ENCODE results near the gene HOXC5.

HOXC5 gene

DNA sequence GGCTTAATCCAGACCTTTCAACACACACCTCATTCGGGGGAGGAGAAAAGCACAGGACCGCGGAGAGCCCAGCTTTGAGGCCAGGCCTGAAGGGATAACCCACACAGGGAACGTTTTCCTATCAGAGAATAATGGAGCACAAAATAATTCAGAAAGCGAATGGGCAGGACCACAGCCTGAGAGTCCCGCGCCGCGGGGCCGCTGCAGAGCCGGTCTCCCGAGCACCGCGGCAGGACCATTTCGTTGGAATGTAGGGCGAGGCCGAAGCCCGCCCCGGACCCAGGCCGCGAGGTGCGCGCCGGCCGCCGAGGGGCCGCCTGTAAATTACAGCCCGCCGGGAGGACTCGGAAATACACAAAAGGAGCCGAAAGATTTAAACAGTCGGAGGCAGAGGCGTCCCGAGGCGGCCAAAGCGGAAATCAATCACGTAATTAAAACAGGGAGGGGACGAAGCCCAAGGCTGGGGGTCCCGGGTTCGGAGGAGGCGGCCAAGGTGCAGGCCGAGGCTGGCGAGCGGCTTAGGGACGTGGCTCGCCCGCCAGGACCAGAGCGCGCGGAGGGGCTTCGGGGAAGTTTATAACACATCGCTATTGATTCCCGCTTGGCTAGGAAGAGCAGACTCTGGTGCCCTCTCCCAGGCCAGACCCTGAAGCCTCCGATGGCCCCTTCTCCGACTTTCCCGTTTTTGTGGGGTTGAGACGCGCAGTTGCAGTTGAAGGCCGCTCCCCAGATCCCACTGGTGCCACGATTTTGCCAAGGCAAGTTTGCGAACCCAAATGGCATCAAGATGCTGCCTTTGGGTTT is 14.5 kb downstream of the HOXC5 start:
- in situ Hi-C loops (cut with MboI; ENCODE audit: low sequenced_read_pairs, unreplicated experiment), result no loop called here

DNA sequence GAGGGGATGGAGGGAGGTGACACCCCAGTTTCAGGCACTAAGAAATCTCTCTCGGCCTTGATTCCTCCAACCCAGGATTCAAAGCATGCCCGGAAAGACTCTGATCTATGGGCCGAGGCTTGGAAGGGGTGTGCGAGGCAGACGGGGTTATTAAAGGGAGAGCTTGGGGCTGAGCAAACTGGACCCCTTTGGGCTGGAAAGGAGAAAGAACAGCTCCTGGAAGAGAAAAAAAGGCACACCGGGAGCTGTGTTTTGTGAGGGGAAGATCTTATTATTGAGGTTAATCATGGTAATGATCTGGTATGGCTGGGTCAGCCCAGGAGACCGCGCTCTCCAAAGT is 15.1 kb downstream of the HOXC5 start:
- in situ Hi-C loops (cut with MboI; ENCODE audit: low sequenced_read_pairs, unreplicated experiment), result no loop called here
- TF ChIP-seq, protein P1, sequence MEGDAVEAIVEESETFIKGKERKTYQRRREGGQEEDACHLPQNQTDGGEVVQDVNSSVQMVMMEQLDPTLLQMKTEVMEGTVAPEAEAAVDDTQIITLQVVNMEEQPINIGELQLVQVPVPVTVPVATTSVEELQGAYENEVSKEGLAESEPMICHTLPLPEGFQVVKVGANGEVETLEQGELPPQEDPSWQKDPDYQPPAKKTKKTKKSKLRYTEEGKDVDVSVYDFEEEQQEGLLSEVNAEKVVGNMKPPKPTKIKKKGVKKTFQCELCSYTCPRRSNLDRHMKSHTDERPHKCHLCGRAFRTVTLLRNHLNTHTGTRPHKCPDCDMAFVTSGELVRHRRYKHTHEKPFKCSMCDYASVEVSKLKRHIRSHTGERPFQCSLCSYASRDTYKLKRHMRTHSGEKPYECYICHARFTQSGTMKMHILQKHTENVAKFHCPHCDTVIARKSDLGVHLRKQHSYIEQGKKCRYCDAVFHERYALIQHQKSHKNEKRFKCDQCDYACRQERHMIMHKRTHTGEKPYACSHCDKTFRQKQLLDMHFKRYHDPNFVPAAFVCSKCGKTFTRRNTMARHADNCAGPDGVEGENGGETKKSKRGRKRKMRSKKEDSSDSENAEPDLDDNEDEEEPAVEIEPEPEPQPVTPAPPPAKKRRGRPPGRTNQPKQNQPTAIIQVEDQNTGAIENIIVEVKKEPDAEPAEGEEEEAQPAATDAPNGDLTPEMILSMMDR (IDR thresholded peaks at IDR 0.05; ENCODE audit: borderline replicate concordance, control extremely low read depth, extremely low read depth, insufficient read depth, missing control alignments), result no peak
- no peak for DNase-seq (ENCODE audit: low spot score)

More for the DNA sequence above, 14.5 kb downstream of the HOXC5 start:
- no peak for DNase-seq (ENCODE audit: low spot score)
- TF ChIP-seq, protein P1 (IDR thresholded peaks at IDR 0.05; ENCODE audit: borderline replicate concordance, control extremely low read depth, extremely low read depth, insufficient read depth, missing control alignments), result no peak

DNA sequence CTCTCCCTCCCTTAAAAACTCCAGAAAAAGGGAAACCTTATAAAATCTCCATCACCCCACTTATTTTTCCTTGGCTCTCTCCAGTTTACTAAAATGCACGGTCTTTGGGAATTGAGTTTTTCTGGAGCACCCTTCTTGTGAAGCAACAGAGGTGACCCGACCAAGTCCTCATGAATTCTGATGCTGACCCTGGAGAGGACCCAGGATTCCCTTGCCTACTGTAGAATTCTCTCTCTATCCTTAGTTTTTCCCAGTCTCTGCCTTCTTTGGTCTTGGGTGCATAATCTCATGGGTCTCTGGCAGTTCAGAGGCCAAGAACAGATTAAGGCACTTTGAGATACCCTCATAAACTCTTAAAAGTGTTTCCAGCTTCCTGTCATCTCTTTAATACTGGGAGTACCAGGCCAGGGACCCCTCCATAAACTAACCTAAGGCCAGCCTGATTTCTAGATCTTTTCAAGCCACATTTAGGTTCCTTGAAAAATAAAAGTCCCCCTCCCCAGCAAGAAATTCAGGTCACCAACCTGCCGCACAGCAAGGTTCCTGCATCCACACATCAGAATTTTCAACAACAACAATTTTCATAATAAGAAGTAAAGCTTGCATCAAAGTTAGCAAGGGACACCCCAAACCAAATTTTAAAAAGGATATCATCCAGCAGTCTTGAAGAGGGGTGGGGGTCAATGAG is 15.7 kb downstream of the HOXC5 start:
- TF ChIP-seq, protein P1 (IDR thresholded peaks at IDR 0.05; ENCODE audit: borderline replicate concordance, control extremely low read depth, extremely low read depth, insufficient read depth, missing control alignments), result no peak
- in situ Hi-C loops (cut with MboI; ENCODE audit: low sequenced_read_pairs, unreplicated experiment), result no loop called here
- DNase-seq (ENCODE audit: low spot score), result no peak

DNA sequence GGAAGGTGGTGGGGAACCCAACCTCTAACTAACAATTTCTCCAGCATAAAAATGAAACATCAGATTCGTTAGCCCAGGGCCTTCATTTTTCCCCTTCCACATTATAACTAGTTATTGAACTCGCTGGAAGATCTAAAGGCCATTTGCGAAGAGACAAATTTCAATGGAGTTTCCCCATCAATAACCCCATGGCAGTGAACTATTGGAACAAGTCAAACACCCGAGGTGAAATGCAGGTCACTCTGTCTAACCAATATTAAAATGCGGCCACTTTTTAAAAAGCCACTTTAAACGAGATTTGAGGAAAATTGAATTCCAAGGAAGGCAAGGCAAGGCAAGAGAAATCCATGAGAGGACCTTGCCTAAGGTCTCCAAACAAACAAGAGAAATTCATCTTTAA is 16.3 kb downstream of the HOXC5 start:
- in situ Hi-C loops (cut with MboI; ENCODE audit: low sequenced_read_pairs, unreplicated experiment), result no loop called here
- TF ChIP-seq, protein P1 (IDR thresholded peaks at IDR 0.05; ENCODE audit: borderline replicate concordance, control extremely low read depth, extremely low read depth, insufficient read depth, missing control alignments), result no peak
- DNase-seq (ENCODE audit: low spot score), result no peak

DNA sequence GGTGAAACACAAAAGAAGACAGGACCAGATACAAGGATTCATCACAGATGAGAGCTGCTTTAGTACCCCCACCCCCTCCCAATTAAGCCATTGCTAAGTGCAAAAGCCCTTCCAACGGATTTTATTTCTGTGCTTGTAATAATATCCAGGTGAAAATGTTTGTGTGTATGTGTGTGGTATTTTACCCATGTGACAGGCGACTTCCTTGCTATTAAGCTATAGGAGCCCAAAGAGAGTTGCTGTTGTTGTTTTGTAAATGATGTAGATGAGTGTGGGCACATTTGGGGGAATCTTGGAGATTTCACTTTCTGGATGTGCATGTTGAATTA is 17.6 kb downstream of the HOXC5 start:
- DNase-seq (ENCODE audit: low spot score), result no peak
- TF ChIP-seq, protein P1 (IDR thresholded peaks at IDR 0.05; ENCODE audit: borderline replicate concordance, control extremely low read depth, extremely low read depth, insufficient read depth, missing control alignments), result no peak
- in situ Hi-C loops (cut with MboI; ENCODE audit: low sequenced_read_pairs, unreplicated experiment), result no loop called here

DNA sequence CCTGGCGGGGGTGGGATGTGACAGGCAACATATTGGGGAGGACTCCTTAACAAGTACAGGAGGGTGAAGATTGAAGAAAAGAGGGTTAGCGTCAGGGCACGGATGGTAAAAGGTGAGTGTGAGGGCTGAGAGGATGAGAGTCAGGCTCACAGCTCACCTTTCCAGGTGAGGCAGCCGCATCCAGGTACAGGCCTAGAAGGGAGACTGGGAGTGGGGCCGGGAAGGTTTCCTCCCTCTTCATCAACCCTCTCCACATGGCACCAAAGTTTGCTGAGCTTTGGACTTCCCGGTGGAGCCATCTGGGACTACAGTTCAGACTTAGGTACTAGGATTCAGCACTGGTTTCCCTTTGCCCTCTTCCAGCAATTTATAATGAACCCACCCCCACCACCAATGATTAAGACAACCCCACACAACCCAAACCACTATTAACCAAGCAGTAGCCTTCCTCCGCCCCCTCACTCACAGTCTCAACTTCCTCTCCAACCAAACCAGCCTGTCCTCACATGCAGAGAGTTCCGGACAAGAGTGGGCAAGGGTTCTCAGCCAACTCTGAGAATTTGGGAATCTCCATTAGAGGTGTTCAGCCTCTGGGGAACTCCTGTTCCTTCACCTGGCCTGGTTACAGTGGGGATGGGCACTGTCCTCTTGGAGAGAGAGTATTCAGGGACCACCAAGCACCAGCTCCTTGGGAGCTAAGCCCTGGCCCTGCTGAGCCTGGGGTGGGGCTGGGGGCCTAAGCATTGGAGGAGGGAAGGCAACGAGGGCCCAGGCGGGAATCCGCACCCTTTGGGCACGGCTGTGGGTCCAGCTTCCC is 18.4 kb downstream of the HOXC5 start:
- in situ Hi-C loops (cut with MboI; ENCODE audit: low sequenced_read_pairs, unreplicated experiment), result no loop called here
- TF ChIP-seq, protein P1 (IDR thresholded peaks at IDR 0.05; ENCODE audit: borderline replicate concordance, control extremely low read depth, extremely low read depth, insufficient read depth, missing control alignments), result no peak
- peak; percentile 39 for DNase-seq (ENCODE audit: low spot score)
